ENCODE data around the gene KIF5C. TPM values are rescaled to one million over a fixed set of nuclear protein-coding genes. Genes with fewer than 3 reads are reported as not detected.

Gene KIF5C
- total RNA-seq, 1 experiment from 2014 or later, result 1.6 TPM

- intact Hi-C loops (cut with micrococcal nuclease; ENCODE audit: unreplicated experiment) (no loop called here), in situ Hi-C loops (cut with HindIII; ENCODE audit: low pct_unique_long_range_greater_than_20kb, low sequenced_read_pairs) (no loop called here)
- no peaks in the 10 kb centered on the region for H3K4me1 ChIP-seq (ENCODE audit: control insufficient read depth, insufficient read depth, low read length)
- H3K27ac ChIP-seq (ENCODE audit: low read length), result no peak overlapping the region
- no TSS peak for BruUV-seq (replicated peaks)
- DNase-seq (ENCODE audit: low read depth, low spot score), result no peak
- H3K4me3 ChIP-seq (ENCODE audit: low read depth in 2 of 2, low read length in 2 of 2), result no peak overlapping the region
- ATAC-seq, result no peak
- no peaks in the 10 kb centered on the region for H3K9me3 ChIP-seq (ENCODE audit: control insufficient read depth, insufficient read depth, low read depth, low read length)
- TF ChIP-seq CTCF (IDR thresholded peaks at IDR 0.05) (no peak), SIN3A (IDR thresholded peaks at IDR 0.05; ENCODE audit: borderline replicate concordance, insufficient read depth, low read depth, low read length) (no peak), TCF7L2 (IDR thresholded peaks at IDR 0.05; ENCODE audit: low read depth, low read length) (no peak), REST (IDR thresholded peaks at IDR 0.05; ENCODE audit: insufficient read depth in 1 of 2, low read depth in 2 of 2, low read length in 1 of 2) (no peak), POLR2AphosphoS5 (IDR thresholded peaks at IDR 0.05; ENCODE audit: low read depth, low read length) (no peak)
- H3K36me3 ChIP-seq (ENCODE audit: control insufficient read depth, insufficient read depth, low read length), result no peaks in the 10 kb centered on the region
- POLR2A ChIA-PET, result no interaction called here
- CTCF ChIA-PET, result no interaction called here
- H3K27me3 ChIP-seq (ENCODE audit: control insufficient read depth, insufficient read depth, low read length), result no peaks in the 10 kb centered on the region; the same call in 1 of the 2 replicates
Measured at GRCh38 chr2:149002891-149003740, 128.1 kb downstream of the KIF5C start.

DNA sequence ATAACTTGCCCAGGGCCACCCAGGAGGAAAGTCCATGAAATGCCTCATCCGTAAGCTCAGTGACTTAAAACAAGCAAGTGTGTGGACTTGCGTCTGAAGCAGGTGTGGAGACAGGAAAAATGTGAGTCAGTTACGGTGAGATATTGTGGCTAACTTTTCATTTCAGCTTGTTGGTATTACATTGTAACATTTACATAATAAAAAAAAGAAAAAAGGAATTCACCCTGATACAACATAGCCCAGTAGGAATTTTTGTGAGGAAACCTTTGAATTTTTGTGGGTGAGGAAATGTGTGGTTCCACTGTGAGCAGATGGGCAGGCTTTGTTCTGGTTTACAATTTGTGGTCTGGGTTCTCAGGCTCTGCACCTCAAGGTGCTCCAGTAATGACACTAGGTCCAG lies 129.8 kb downstream of the KIF5C start:
- H3K9me3 ChIP-seq (ENCODE audit: control insufficient read depth, insufficient read depth, low read depth, low read length), result no peaks in the 10 kb centered on the region
- ChIA-PET POLR2A (no interaction called here), CTCF (no interaction called here)
- in situ Hi-C loops (cut with HindIII; ENCODE audit: low pct_unique_long_range_greater_than_20kb, low sequenced_read_pairs) (no loop called here), intact Hi-C loops (cut with micrococcal nuclease; ENCODE audit: unreplicated experiment) (no loop called here)
- H3K27me3 ChIP-seq (ENCODE audit: control insufficient read depth, insufficient read depth, low read length), result no peaks in the 10 kb centered on the region; the same call in 1 of the 2 replicates
- ATAC-seq (no peak), DNase-seq (ENCODE audit: low read depth, low spot score) (no peak)
- no peaks in the 10 kb centered on the region for H3K4me1 ChIP-seq (ENCODE audit: control insufficient read depth, insufficient read depth, low read length)
- no peak overlapping the region for H3K4me3 ChIP-seq (ENCODE audit: low read depth in 2 of 2, low read length in 2 of 2)
- BruUV-seq (replicated peaks), result no TSS peak
- TF ChIP-seq TCF7L2 (IDR thresholded peaks at IDR 0.05; ENCODE audit: low read depth, low read length) (no peak), REST (IDR thresholded peaks at IDR 0.05; ENCODE audit: insufficient read depth in 1 of 2, low read depth in 2 of 2, low read length in 1 of 2) (no peak), POLR2AphosphoS5 (IDR thresholded peaks at IDR 0.05; ENCODE audit: low read depth, low read length) (no peak), CTCF (IDR thresholded peaks at IDR 0.05) (no peak), SIN3A (IDR thresholded peaks at IDR 0.05; ENCODE audit: borderline replicate concordance, insufficient read depth, low read depth, low read length) (no peak)
- H3K36me3 ChIP-seq (ENCODE audit: control insufficient read depth, insufficient read depth, low read length), result no peaks in the 10 kb centered on the region
- no peak overlapping the region for H3K27ac ChIP-seq (ENCODE audit: low read length)

Data from Panc1 (cell line).